GM19023 (cell line): ENCODE results near the gene TCERG1L.

Source experiments
- ATAC-seq: cut with Tn5 transposase; IDR thresholded peaks from one replicate; pipeline ENCODE4 v1.9.1; 2021; ENCODE audit warnings: mild to moderate bottlenecking, moderate library complexity; ENCODE audit not compliant: unreplicated experiment

The TCERG1L gene

DNA sequence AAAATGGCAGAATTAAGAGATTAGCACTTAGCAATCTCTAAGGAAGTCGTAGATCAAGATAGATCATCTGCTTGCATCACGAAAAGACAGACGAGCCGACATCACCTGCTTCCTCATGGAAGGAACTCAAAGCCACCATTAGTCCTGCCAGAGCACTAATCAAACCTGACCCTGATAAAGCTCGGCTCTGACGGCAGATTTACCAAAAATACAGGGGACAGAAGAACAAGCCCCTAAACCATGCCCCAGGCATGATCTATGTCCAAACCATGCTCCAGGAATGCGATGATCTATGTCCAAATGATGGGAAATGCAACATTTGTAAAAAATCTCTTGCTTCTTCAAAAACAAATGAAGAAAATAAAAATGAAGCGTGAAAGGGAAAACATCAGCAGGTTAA is 182.8 kb downstream of the TCERG1L start:
- ATAC-seq = no peak

DNA sequence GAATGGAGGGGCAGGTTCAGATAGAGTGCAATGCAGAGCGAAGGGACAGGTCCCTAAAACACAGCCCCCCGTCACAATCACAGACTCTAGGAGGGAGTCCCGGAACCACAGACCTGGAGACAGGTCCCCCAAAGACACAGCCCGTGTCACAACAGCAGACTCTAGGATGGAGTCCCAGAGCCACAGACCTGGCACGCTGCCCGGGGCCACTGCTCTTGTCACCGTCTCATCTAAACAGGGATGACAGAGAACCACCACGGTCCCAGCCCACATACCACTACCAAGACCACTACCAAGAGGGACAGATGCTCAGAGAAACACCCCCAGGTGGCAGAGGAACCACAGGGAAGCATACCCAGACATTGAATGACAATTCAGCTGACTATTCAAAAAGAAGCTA is 183.9 kb downstream of the TCERG1L start:
- ATAC-seq = no peak

DNA sequence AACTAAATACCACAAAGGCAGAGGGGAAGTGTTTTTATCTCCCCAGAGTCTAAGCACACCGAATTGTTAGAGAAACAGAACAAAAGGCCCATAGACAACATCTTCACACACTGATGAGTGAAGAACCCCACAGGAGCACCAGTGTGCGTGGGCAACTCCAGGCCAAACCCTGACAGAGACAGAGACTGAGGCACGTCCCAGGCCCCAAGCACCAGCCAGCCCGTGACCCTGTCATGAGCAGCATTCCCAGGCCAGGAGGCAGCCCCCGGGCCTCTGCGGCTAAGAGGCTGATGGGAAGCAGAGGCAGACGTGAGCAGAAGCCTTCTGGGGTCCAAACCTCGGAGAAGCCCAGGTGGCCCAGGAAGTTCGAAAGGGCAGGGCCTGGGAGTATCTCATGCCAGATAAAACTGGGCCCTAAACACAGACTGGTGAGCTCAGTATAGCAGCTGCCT is 184.4 kb downstream of the TCERG1L start:
- ATAC-seq = no peak

DNA sequence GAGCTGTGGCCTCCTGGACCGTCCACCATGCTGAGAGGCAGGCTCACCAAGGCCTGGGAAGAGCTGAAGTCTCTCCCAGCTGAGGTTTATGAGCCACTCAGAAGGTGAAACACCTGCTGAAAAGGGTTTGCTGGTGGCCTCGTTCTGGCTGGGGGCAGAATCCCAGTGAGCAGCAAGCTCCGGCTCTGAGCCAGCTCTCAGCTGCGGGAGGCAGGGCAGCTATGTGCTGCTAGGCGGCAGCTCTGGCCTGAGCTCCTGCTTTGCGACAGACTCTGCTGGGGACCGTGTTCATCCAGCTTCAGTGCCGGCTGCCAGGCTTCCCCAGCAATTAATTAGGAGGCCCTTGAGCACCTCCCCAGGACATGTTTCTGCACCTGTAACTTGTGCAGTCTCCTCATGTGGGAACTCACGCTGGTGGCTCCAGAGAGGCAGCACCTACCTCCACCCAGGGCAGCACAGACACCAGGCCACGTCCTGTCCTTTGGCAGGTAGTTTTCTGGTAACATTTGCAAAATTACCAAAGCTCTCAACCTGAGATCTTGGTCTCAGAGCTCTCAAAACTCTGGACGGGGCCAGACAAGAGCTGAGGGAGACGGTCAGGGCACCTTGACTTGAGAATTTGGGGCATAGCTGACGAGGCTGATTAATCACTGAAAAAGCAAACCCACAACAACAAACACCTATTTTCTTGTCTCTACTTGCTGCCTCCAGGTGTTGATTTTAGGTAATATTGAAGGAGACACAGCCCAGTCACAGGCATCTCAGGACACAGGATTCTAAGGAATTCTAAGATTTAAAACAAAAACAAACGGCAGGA is 185.0 kb downstream of the TCERG1L start:
- ATAC-seq = no peak

DNA sequence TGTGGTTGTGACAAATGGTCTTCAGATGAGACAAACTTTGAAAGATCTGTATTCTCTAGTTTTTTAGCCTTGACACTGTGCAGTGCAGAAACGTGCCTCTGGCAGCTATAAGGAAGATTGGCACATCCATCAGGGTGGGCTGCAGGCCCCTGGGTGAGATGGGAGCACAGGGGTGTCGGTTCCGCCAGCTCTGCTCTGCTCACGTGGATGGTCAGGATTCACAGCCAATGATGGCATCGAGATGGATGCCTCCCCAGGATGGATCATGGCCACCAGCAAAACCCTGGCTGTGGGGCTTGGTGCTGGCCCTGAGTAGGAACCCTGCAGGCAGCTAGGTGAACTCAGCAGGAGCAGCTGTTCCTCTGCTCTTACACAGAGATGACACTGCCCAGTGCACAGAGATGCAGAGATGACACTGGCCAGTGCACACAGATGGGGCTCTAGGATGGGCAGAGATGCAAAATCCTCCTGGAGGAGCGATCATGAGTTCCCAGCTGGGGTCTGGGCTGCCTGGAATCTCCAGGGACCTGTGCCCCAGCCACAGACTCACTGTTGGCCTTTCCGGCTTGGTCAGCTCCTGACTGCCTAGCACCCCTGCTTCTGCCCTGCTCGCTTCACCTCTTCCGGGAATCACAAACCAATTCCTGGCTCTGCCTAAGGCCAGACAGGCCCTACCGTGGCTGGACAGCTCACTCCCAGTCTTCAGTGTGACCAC is 185.9 kb downstream of the TCERG1L start:
- ATAC-seq = no peak

DNA sequence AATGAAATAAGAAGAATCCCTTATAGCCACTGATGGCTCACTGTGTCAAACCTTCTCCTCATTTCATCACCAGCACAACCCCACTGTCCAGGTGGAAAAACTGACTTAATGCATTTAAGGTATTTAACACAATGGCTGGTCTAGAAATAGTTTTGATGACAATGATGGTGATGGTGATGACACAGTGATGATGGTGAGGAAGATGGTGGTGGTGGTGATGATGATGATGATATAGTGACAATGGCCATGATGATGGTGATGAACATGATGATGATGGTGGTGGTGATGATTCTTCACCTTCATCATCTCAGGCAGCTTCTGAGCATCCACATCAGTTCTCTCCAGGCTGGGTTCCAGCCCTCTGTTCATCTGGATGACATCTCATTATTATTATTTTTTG is 186.6 kb downstream of the TCERG1L start:
- ATAC-seq = no peak

DNA sequence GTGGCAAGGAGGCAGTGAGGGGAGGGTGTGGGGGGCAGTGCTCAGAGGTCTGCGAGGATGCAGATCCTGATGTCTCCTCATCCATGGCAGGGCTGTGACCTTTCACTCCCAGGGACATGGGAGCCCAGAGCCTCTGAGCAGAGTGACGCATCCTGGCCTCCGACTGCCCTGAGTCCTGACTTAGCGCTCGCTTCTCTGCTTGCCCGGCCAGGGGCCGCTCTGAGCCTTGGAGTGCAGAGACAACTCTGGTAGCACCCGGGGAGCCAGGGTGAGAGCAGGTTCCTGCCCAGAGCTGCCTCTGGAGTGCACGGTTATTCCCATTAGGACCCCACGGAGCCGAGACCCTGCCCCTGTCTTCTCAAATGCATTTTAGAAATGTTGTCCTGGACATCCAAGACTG is 188.0 kb downstream of the TCERG1L start:
- ATAC-seq = no peak

DNA sequence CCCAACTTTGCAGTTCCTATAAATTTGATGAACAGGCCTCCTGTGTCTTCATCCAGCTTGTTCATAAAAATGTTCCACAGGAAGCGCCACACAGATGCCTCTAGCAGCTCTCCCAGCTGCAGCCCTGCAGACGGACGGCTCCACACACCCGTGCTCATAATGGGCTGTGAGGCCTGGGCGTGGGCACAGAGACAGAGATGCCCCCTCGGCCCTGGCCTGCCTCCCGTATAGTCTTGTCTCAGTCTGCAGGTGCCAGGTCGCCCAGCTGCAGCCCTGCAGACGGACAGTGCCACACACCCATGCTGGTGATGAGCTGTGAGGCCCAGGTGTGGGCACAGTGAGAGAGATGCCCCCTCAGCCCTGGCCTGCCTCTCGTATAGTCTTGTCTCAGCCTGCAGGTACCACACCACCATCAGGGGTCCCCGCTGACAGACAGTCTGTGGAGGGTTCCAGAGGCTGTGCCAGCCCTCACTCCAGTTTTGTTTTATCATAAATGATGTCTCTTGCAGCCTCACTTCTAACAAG is 189.9 kb downstream of the TCERG1L start:
- ATAC-seq = no peak

DNA sequence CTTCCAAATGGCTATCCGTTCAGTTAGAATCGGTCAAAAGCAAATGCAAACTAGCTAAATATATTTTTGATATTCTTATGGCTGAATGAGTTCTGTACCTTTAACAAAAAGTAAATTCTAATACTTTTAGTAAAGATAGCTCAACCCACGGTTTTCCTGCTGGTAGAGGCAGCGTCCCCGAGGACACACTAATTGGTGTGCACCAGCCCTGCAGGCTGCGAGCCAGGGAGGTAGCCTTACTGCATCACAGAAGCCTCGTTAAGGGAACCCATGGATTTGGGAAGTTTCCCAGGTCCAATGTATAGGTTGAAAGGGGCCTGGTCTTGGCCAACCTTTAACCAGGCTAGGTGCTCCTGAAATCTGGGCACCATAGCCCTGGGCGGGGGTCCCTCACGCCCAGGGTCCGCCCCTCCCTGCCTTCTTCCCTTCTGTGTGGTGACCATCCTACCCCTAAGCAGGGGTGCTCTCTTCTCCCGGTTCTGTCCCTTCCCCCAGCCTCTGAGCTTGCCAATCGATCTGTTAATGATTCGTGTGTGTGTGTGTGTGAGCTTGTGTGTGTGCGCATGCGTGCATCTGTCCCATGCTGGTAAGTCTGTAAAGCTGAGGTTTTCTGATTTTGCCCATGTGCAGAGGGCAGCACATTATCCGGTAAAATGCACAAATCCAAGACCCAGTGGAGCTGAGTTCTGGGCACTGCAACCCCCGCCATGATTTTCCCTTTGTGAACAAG is 191.7 kb downstream of the TCERG1L start:
- ATAC-seq = no peak

DNA sequence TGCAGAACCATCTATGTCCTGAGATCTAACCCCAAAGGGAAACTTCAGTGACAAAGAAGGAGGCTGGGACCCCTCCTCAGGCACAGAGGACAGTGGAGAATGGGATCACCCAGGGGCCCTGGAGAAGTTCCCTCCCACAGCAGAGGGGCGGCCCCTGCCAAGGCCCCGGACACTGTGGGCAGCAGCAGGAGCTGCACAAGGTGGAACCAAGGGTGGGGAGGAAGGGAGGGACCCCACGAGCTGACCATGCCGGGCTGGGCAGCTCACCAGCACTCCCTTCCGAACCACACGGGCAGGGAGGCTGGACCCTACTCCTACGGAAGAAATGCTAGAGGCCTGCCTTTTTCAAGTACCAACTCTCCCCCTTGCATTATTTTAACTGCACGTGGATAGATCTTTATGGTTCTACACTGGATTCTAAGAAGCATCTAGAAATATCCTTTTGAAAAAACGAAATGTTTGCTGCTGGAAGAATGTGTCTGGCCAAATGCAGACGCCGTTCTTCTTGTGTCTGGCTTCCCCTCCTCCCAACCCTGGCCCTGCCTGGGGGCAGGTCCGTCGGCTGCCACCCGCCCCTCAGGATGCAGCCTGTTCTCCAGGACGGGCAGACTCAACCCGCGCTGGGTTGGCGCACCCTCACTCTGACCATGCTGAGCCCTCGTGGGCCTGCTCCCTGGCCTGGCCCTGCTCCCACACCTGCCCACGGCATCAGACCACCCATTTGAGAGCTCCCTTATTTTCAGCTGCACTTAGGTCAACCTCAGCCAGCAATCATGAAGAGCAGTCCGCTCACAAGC is 193.9 kb downstream of the TCERG1L start:
- no peak for ATAC-seq

DNA sequence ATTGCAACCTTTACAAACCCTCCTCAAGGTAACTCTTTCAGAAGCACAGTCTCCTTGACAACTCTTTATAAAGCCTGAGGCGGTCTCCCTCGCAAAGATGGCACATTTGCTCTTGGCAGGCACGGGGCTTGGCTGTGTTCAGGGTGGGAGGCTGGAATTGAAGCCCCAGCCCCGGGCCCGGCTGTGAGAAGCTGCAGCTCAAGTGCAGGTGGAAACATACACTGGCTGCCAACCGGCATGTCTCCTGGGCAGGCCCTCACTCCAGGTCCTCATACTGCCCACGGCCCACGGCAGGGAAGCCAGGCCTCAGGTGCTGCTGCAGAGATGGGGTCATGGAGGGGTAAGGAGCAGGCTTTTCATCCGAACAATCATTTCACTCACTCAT is 194.5 kb downstream of the TCERG1L start:
- ATAC-seq = no peak

DNA sequence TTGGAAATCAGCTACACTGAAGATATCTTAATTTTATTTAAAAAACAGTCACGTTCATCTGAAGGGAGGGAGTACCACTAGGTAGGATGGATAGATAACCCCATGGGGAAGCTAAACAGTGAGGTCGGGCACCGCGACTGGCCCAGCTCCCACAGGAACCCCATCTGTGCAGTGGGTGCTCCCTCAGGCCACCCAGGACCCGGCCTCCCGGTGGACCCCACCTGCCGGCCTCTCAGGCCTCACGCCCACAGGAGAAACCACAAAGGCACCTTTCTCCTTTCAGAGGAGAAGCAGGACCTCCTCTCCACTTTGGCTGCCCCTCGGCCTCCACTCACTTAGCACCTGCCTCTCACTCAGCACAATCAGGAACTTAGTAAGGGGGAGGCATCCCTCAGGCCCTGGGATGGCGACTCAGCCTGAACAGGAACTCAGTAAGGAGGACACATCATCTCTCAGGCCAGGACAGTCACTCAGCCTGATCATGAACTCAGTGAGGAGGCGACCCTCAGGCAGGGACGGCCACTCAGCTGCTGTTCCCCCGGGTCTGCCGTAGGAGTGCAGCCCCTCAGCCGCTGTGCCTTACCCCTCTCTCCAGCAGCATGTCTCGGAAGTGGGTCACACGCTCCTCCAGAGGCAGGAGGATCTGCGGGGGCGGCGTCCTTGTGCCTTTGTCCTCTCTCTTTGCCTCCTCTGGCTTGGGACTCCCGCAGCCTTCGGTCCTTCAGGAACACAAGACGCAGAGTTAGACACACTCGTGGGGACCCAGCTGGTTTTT is 195.1 kb downstream of the TCERG1L start:
- no peak for ATAC-seq

DNA sequence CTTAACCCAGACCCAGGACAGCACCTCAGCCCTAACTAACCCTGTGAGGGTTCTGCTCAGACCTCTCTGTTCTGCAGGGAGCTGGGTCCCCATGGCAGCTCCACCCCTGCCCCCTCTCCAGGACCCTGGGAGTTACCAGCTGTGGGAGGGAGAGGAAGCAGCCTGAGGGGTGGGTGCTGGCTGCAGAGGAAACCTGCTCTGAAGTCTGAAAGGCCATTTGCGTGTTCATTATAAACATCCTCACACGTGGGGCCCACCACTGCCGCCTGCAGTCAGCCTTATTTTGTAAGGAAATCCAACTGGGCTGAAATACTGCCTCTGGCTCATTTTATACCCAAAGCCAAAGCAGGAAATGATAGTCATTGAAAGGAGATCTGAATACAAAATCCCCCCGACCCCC is 195.7 kb downstream of the TCERG1L start:
- no peak for ATAC-seq

DNA sequence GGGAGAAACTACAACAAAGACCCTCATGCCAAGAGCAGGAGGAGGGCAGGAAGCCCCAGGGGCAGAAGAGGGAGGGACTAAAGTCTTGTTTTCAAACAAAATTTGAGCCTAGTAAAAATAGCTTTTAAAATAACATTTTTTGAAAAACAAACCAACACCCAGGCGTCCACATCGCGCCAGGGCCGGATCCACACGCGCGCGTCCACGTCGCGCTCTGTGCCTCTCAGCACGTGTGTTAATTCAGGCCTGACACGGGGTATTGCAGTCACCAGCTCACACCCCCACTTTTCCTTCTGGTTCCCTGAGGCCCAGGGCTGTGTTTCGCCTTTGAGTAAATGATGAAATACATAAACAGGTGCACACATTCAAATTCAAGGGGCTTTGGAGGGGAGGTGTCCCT is 196.2 kb downstream of the TCERG1L start:
- ATAC-seq = no peak

DNA sequence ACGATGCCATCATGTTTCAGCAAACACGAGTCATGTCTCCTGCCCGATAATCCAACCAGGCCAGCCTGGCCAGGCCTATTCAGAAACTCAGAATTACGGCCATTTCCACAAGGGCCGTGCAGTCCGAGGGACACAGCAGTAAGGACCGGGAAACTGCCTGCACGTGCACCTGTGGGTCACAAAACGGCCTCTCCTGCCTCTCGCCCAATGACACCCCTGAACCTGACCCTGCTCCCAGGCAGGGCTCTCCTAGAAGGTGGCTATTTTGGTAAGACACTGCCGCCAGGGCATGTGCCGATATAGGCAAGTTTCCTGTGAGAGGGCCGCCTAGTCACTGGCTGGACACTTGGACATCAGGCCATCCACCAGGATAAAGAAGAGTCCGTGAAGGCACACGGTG is 196.7 kb downstream of the TCERG1L start:
- no peak for ATAC-seq

DNA sequence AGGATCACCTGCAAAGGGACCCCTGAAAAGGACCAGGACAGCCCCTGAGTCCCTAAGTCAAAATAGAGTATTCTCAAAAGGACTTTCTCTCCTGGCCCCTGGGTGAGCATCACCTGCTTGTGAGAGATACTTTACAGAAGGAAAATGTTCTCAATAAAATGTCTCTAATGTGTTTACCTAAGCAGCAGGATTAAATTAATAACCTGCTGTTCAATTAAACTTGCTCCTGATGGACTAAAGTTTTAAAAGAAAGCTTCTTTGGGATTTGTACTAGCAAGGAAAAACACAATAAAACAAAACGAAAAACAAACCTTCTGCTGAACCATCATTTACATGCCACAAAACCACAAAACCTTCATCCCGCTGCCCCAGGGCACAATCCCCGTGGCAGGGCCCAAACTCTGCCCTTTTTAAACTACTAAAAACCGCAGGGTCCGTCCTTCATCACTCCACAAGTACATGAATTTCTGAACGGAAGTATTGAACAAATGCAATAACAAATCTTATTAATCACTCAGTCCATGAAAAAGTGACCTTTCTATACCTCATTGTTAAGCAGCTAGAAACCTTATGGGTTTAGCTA is 197.7 kb downstream of the TCERG1L start:
- no peak for ATAC-seq

DNA sequence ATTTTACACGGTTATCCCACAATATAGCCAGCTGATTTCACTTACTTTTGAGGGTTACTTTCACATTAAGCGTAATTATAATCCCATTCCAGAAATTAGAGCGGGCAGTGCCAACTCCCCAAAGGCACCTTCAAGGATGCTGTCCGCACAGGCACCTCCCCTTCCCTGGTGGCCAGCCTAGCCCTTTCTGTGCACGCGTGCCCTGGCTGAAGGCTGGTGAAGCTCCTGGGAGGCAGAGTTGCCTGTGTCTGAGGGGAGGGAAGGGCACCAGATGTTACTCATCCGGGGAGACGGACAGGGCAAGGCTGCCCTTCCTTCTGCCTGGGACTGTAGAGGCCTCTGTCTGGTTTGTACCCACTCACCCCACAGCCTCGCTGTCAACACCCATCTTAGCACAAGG is 198.4 kb downstream of the TCERG1L start:
- ATAC-seq = no peak

DNA sequence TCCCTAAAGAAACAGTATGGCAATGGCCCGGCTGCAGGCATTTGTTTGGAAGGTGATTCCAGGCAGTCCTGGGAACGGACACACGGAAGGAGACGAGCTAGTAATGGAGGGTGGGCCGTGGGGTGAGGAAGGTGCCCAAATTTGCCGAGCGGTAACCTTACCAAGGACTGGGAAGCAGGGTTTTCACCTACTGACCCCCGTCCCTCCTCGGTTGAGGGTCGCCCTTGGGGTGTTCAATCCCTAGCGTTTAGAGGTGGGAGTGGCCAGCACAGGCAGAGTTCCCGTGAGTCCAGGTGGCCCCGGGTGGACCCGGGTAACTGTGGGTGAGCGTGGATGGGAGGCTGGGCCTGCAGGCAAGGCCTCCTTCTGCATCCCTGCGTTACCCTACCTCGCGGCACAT is 198.8 kb downstream of the TCERG1L start:
- ATAC-seq = no peak

DNA sequence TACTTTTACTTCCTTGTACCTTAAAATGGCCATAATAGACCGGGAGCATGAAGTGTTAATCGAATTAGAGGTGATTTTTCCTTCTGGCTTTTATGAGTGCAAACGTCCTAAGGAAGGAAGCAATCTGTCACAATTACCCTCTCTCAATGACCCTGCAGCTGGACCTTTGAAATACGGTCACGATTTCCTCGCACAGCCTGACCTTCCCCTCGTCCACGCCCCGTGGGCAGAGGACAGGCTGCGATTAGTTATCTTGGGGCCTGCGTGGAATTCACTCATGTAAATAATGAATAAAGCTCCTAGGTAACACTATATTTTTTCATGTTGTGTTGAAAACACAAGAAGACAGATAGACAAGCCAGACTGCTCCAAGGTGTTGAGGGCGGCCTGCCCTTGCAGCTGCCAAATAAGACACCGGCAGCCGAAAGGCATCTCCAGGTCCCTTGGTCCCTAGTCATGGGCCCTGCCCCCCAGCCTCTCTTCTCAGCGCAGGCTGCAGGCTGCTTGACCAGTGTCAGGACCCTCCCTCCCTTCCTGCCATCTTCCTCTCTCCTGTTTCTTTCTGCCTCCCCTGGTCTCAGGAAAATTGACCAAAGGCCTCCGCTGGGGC is 199.9 kb downstream of the TCERG1L start:
- no peak for ATAC-seq
